Stimulated activated CD4-positive, alpha-beta T cell treated with anti-CD3 and anti-CD28 coated beads, Interleukin-1b, Interleukin-23, amount 100 ng/mL, for 48 hours (primary cell): ENCODE data around the gene RASL11B.

Experiments
- DNase-seq: peaks from one replicate; pipeline ENCODE4 v3.0.0-alpha.2; 2020

The RASL11B gene

DNA sequence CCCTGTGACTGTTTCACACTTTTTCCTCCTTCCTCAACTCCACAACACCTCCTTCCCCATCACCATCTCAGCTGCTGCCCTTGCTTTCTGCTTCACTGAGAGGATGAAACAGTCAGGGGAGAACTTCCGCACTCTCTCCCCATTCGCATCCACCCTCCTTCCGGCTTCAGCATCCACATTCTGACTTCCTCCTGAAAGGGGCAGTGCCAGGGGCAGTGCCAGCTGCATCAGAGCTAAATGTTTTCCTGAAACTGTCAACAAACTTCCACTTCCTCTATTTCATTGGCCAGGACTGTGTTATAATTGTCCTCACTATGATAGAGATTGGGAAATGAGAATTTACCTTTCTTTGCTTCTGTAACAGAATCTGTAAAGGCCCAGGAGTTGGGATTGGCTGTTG lies 18.2 kb upstream of the RASL11B start:
- no peak for DNase-seq

DNA sequence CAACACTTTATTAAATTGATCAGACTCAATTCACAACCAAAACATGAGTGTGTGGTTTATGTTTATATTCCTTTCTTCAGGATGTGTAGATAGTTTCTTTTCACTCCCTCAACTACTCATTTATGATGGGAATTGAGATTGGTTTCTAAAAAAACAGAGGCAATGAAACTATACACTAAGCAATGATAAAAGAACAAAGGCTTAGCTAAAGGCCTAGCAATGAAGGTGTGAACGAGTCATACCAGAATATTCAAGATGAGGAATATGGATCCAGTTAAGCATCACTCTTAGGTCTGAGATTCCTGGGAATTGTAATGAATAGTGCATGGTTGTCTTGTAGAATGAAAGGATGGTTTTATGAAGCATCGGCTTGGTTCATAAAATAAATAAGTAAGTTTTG lies 17.5 kb upstream of the RASL11B start:
- no peak for DNase-seq

DNA sequence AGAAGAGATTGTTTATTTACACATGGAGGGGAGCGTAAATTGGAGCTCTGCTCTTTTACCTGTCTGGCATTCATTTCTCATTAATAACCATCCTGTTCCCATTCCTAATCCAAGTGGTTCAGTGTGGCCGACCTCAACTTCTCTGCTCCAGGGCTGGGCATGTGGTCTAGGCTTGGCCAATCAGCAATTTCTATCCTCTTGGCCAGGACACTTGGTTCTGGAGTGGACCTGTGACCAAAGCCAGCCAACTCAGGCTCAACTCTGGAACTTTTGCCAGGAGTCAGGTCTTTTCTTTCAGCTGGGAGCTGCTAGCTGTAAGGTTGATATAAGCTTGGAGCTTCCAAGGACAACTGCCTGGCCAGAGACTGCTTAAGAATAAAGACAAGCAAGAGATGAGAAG lies 15.6 kb upstream of the RASL11B start:
- no peak for DNase-seq

DNA sequence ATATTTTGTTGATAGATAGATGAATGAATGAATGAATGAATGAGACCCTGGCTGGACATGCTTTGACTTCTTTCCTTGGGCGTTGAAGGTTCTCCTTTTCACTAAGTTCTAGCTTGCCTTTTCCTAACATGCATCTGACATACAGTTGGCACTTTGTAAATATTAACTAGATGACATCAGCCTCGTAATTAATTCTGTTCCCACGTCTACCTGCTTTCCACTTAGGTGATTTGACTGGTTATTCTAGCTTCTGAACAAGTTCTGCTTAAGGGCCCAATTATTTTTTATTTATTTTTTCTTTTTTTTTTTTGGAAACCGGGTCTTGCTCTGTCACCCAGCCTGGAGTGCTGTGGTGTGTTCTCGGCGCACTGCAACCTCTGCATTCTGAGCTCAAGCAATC lies 13.9 kb upstream of the RASL11B start:
- DNase-seq, result no peak

DNA sequence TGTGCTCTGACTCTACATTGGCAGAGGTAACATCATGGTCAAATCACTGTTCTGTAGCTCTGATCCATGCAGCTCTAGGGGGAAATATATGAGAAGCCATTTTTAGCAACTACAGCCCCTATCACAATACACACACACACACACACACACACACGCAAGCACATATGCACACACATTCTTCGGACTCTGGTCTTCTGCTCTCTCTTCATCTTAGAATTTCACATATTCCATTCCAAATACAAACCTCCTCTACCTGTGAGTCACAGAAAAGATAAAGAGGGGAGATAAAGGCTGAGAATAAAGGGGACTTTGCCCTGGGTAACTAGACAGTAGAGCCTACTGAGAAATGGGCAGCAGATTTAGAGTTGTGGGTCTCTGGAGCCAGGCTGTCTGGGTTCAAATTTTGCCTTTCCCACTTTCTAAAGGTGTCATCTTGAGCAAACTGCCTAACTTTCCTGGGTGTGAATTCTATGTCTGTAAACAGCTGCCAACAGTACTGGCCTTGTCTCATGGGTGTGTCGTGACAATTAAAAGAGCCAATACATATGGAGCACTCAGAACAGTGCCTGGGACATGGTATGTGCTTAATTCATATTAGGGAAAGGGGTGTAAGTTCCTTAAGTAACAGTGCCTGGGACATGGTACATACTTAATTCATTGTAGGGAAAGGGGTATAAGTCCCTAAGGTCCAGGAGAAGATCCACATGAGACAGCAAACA lies 11.6 kb upstream of the RASL11B start:
- DNase-seq, result no peak

DNA sequence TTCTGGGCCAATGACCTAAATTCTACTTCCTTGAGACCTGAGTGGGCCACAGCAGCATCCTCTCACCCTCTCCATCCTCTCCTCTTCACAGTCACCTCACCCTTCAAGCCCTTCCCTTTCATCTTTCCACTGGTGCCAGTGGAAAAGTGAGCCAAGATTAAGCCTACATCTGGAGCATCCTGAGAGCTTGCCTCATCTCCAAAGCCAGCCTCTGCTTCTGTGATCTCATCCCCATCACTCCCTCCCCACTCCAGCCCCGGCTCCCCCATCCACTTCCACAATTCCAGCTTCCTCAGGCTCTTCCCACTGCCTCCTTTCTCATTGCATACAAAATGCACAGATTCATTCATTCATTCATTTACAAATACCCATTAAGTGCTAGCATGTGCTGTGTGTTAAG lies 10.1 kb upstream of the RASL11B start:
- no peak for DNase-seq

DNA sequence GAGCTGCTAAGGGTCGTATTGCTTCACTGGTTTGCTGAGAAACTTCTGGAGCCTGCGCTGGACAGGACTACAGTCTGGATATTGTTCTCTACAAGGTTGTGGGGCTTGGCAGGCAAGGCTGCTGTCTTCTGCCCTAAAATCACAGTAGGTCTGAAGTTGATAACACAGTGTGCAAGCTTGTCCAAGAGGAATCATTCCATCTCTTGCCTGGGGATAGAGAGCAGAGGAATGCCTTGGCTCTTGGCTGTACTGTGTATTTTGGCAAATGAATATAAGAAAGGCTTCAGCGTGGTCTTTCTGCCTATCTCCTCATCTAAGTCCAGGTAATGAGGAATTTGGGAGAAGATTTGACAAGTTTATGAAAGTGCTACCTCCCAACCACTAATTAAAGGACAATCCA lies 9.4 kb upstream of the RASL11B start:
- DNase-seq, result no peak

DNA sequence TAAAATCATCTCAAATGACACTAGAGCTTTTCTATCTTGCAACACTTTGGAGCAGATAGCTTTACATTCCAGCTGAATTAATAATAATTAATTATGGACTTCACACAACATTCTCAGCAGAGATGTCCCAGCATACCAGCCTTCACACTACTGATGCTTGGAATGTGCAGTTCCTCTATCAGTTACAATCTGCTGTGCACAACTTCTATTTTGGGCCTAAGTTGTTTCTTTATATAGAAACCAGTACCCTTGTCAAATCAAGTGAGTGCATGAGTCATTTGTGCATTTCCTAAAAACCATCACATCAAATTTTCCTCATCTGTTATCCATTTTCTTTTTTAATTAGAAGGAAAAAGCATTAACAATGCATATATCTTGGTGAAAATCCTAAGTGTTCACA lies 8.8 kb upstream of the RASL11B start:
- no peak for DNase-seq

DNA sequence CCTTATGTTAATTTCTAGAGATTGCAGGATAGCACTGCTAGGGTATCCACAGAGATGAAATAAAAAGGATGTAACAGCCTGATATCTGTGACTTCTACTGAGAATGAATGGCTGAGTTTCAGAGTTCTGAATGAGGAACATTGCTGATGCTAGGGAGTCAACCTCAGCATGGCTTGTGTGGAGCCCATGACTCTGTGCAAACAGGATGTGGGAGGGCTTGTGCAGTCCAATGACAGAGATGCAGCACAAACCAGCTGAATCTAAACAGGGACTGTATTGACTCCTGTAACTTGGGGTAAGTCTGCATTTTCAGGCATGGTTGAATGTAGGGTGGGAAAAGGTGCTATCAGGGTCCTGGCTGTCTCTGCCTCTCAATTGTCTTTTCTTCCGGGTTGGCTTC lies 5.3 kb upstream of the RASL11B start:
- DNase-seq, result no peak

DNA sequence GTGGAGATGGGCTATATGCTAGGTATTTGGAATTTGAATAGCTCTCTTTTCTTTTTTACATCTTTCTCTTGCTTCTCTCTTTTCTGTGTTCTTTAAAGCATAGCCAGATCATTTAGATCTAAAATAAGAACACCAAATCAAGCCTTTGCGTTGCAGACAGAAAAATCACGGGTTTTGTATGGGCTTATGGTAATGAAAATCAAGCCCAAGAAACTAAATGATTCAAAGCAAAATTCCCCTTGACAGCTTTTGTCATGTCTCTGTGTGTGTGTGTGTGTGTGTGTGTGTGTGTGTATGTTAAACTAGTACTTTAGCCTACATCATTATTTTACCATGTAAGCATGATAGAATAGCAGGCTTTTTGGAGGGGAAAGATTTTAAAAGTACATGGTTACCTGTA lies 1.8 kb upstream of the RASL11B start:
- no peak for DNase-seq

DNA sequence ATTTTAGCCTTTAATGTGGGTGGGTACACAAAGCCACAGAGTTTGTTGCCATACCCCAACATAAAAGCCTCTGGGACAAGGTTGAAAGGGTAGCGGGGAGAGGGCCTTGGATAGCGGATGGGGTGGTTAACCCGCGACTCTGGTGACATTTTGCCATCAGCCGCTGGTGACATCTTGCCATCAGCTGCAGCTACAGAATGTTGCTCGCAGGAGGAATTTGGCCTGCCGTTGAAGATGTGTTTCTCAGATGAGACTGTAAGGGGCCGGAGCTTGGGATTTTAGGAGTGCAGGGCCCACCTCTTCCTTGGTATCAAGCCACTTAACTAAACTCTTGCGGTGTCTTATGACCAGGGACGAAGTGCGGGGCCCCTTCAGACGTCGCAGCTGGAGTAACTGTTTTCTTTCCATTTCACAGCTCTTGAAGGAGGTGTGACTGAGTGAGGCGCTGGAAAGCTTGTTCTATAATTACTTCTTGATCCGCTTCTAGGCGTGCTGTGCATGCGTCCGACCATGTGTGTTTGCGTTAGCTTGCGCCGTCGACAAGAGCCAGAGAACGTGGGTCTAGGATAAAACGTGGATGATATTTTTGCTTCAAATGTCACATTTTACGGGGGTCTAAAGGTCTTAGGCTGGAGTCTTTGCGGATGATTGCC lies 820 bp upstream of the RASL11B start:
- no peak for DNase-seq

DNA sequence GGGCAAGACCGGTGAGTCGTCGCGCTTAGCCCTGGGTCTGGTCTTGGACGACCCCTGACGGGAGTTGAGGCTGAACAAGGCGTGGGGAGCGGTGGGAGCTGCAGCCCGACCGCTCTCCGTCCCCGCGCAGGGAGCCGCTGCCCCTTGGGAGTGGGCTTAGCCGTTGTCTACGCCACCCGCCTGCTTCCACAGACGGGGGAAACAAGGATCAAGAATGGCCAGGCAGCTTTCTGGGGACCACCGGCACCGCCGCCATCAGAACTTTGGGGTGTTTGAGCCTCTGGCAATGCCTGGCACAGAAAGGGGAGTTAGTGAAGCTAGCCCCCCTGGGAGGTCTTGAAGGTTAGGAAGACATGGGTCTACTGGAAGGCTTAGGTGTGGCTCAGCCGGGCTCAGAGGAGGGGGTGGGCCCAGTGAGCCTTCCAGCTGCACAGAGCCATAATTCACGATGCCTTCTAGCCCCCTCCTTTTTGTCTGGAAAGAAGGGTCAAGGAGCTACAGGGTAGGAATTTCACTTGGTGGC lies 583 bp downstream of the RASL11B start:
- DNase-seq, result no peak

DNA sequence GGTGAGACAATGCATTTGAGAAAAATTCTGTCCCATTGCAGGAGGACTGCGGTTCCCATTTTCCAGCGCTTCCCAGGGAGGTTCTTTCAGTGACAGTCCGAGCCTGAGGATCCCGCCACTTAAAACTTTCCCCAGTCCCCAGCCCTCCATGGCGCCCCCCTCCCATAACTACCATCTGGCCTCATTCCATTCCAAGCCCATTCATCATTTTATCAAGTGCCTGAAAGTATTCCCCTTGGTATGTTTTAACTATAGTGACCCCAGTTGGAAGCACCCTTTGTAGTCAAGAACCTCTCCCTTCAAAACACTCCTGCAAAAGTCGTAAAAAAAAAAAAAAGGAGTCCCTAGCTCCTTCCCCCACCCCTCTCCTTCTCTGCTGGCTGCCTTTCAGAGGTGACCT lies 1.2 kb downstream of the RASL11B start:
- DNase-seq, result no peak

DNA sequence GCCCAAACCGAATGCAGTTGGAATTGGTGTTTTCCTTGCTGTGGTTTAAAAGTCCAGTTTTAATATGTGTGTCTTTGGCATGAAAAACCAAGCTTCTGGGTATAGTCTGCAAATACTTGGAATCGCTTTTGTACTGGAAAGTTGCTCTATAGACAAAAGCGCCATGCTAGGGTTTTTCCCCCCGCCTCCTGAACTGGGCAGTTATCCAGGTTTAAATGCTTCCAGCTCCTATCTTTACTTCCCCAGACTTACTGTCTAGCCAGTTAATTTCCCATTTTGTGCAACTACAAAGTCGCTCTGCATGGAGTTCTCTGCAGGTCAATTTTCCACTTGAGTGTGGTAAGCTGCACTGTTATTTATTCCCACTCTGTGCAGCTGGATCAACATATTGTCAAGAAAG lies 2.7 kb downstream of the RASL11B start:
- no peak for DNase-seq

DNA sequence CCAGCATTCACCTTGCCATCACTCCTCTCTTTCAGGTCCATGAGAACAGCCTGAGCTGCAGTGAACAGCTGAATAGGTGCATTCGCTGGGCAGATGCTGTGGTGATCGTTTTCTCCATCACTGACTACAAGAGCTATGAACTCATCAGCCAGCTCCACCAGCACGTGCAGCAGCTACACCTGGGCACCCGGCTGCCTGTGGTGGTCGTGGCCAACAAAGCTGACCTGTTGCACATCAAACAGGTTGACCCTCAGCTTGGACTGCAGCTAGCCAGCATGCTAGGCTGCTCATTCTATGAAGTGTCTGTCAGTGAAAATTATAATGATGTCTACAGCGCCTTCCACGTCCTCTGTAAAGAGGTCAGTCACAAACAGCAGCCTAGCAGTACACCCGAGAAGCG lies 3.2 kb downstream of the RASL11B start:
- DNase-seq, result no peak

DNA sequence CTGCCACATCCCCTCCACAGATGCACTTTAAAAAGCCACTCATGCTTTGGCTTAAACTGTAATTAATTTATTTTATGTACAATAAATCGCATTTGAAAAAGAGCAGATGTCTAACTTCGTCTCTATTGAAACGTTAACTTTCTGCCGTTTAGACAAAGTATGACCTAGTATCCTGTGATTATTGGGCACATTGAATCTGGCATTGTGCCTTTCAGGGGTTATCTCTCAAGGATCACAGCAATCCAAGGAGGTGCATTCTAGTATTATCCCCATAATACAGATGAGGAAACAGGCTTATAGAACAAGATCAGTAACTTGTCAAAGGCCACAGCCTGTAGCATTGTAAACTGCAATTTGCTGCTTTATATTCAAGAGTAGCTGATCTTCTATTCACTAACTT lies 4.6 kb downstream of the RASL11B start:
- DNase-seq, result no peak

DNA sequence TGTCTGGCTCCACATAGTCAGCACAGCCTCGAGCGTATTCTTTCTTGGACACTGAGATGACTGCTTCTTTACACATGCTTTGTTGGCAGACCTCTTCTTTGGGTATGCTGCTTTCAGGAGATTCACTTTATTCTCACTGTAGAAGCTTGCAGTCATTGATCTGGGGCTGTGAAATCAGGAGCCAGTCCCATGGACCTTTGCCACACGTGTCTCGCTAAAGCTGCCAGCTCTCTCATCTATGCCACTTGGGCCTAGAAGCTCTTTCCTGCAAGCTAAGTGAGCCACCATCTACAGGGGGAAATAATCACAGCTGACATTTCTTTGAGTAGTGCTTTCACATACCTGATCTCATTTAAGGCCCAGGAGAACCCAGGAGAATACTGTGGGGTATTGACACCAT lies 5.0 kb downstream of the RASL11B start:
- no peak for DNase-seq

DNA sequence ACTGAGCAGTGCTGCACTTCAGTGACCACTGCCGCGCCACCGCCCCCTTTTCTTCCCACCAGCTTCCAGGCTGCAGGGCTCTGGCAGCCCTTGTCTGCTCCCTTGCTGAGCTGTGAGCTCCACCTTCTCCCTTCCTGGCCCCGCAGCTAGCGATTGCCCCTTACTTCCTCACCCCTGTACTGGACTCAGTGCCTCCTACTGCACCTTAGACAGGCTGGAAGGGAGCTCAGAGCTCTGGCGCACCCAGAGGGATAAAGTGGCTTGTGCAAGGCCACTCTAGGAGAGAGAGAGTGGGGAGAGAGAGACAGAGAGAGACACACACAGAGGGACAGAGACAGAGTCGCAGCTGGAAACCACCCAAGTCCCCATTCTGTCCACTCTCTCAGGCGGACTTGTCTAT lies 6.0 kb downstream of the RASL11B start:
- DNase-seq, result no peak

DNA sequence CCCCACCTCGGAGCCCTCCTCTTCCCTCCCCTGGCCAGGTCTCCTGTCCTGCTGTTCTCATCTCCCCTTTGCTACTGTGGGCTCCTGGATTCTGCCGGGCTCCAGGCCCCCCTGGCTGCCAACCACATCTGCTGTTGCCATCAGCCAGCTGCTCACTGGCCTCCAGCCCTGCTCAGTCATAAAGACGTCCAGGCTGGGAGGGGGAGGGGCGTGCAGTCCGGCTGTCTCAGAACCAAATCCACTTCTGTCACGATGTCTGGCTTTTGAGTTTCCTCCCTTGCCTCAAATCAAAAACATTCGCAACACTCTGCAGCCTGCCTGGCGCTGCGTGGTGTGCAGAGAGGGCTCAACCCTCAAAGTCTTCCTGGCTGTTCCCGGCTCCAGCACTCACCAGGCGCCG lies 7.1 kb downstream of the RASL11B start:
- no peak for DNase-seq

DNA sequence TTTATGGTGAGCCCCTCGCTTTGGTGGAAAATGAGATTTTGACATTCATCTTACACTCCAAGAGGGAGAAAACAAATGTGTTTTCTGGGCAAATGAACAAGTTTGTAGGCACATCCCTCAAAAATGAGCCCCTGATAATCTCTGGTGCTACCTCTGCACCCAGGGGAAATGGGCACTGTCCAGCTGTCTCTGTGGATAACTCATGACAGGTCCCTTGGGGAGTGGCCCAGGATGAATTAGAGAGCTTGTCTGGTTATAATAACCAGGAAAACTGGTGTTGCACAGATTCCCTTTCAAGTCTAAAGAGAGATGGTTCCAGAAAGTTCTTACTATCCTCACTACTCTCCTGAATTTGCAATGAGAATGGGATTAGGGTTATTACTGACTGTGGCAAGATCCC lies 7.5 kb downstream of the RASL11B start:
- DNase-seq, result no peak

DNA sequence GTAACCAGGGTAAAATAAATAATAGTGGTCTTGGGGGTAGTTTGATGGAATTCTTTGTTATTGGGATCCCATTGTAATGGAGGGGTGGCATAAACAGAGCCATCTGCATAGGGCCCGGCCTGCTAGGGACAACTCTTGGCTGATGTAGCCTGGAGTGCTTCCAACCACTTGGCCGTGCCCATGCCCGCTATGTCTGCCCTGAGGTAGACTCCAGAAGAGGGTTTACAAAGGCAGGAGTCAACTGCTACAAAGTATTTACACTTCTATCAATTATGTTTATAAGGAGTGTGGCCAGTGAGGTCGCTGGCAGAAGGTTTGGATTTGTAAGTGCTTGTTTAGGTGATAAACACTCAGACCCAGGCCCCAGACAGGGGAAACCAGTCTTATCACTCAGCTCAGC lies 8.1 kb downstream of the RASL11B start:
- DNase-seq, result no peak

DNA sequence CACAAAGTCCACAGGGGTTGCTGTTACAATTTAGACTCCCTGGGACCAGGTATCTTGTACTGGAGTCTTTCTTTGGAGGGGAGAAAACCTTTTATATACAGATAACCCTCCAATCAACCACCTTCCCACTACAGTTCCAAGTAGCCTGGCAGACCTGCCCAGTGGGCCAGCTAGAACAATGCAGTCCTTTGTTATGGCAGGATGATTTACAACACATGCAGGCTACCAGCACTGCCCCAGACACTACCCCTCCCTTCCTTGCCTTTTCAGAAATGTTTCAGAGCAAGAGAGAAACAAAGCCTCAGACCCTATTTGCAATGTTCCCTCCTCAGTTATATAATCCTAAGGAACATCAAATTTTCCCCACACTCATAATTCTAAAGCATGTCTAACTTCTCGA lies 11.1 kb downstream of the RASL11B start:
- DNase-seq, result no peak

DNA sequence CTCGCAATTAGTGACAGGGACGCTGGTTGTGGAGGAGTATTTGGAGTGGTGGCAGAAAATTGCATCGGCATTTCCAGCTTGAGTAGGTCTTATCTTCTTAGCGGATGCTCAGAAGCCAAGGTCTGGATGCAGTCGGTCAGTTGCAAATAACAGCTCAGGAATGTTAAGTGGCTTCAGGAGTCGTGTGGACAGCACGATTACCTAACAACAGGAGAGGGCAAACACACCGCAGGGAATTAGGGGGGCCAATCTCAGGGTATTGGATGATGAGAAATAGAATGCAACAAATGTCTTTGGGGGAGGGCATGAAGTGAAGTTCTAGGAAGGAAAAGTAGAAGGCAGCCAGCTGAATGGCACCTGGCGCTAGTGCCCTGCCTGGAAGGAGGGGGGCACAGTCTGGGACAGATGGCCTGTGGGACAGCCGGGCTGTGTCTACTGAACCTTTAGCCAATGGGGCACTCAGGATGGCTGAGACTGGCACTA lies 11.8 kb downstream of the RASL11B start:
- DNase-seq, result no peak

DNA sequence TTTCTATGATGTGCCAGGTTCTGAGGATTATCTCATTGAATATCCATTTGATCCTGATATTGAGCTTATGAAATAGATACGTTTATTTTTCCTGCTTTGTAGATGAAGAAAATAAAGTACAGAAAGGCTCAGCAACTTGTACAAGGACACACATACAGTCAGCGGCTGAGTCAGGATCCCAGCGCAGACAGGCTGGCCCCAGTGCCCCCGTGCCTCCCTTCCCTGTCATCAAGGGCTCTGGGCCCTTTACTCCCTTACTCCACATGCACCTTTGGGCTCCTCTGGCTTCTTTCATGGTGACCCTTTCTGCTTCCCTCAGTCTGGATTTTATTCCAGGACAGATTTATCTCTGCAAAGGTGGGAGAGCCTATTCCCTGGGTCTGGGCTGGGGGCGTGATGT lies 12.8 kb downstream of the RASL11B start:
- no peak for DNase-seq

DNA sequence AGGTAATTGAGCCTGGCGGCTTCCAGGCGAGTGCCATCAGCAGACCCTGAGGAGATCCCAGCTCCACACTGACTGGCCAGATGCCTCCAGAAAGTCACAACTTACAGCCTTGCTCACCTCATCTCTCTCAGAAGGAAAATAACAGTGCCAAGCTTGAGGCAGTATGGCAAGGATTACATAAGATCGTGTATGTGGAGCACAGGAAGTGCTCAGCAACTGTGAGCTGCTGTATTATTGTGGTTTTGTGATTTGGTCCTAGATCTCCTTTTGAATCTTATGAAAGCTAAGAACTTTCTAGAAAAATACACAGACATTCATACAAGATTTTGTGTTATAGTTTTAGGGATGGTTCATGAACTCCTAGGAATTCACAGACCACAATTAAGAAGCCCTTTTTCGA lies 14.0 kb downstream of the RASL11B start:
- no peak for DNase-seq
